ENCODE results near the gene TKTL1. TPM values are rescaled to one million over a fixed set of nuclear protein-coding genes. Genes with fewer than 3 reads are reported as not detected.

Gene TKTL1
- total RNA-seq, 2 experiments from 2014 or later = 1.7 to 2.3 TPM

- Histone ChIP-seq H3K4me3 (ENCODE audit: low read length) (peak overlapping the region; percentile 24), H3K36me3 (ENCODE audit: insufficient read depth, low read length) (no peaks in the 10 kb centered on the region), H3K27ac (ENCODE audit: low read depth in 1 of 2, low read length in 2 of 2) (no peak overlapping the region), H3K9me3 (ENCODE audit: control insufficient read depth in 1 of 2, insufficient read depth in 1 of 2, low read length in 2 of 2) (no peaks in the 10 kb centered on the region), H3K27me3 (ENCODE audit: control insufficient read depth in 1 of 2, insufficient read depth in 2 of 2, low read length in 2 of 2) (no peaks in the 10 kb centered on the region), H3K4me1 (ENCODE audit: insufficient read depth, low read length) (peaks cover 56% of the 10 kb centered on the region)
- peak in 4 of 14 experiments; percentile 25 to 65 (median 58) for DNase-seq
- intact Hi-C loops (cut with DNase I, micrococcal nuclease) = loop anchor here (2.0 to 10.0 kb wide), 4 partner anchors 46 to 359 kb away; partner anchors contain the start of genes IRAK1 (in 1 of the 2) and MECP2 (in 1 of the 2)
- H3K27ac Mint-ChIP-seq = peak overlapping the region; percentile 71
- peaks cover 14% of the 10 kb centered on the region for H3K36me3 Mint-ChIP-seq (ENCODE audit: low read depth)
- TF ChIP-seq, protein P1, sequence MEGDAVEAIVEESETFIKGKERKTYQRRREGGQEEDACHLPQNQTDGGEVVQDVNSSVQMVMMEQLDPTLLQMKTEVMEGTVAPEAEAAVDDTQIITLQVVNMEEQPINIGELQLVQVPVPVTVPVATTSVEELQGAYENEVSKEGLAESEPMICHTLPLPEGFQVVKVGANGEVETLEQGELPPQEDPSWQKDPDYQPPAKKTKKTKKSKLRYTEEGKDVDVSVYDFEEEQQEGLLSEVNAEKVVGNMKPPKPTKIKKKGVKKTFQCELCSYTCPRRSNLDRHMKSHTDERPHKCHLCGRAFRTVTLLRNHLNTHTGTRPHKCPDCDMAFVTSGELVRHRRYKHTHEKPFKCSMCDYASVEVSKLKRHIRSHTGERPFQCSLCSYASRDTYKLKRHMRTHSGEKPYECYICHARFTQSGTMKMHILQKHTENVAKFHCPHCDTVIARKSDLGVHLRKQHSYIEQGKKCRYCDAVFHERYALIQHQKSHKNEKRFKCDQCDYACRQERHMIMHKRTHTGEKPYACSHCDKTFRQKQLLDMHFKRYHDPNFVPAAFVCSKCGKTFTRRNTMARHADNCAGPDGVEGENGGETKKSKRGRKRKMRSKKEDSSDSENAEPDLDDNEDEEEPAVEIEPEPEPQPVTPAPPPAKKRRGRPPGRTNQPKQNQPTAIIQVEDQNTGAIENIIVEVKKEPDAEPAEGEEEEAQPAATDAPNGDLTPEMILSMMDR (IDR thresholded peaks at IDR 0.05) = peak; percentile 45
- ChIA-PET POLR2A (interaction anchor here (0.6 to 2.1 kb wide), 6 partner anchors 8 to 143 kb away, joined by 3 to 8 read pairs (median 4); partner anchors contain the start of genes RPL10 and SLC10A3), CTCF (interaction anchor here (0.7 to 2.1 kb wide), 4 partner anchors 26 to 161 kb away, joined by 3 to 7 read pairs (median 3); partner anchors contain the start of genes ATP6AP1 and SLC10A3)
- no peak for ATAC-seq (ENCODE audit: poor library complexity)
- H3K4me1 Mint-ChIP-seq (ENCODE audit: low read depth) = peaks cover 13% of the 10 kb centered on the region
- peak overlapping the region; percentile 83 for H3K4me3 Mint-ChIP-seq
- H3K9me3 Mint-ChIP-seq = no peaks in the 10 kb centered on the region
- no peaks in the 10 kb centered on the region for H3K27me3 Mint-ChIP-seq
Measured at GRCh38 chrX:154373340-154374306, 78.0 kb downstream of the TKTL1 start.

DNA sequence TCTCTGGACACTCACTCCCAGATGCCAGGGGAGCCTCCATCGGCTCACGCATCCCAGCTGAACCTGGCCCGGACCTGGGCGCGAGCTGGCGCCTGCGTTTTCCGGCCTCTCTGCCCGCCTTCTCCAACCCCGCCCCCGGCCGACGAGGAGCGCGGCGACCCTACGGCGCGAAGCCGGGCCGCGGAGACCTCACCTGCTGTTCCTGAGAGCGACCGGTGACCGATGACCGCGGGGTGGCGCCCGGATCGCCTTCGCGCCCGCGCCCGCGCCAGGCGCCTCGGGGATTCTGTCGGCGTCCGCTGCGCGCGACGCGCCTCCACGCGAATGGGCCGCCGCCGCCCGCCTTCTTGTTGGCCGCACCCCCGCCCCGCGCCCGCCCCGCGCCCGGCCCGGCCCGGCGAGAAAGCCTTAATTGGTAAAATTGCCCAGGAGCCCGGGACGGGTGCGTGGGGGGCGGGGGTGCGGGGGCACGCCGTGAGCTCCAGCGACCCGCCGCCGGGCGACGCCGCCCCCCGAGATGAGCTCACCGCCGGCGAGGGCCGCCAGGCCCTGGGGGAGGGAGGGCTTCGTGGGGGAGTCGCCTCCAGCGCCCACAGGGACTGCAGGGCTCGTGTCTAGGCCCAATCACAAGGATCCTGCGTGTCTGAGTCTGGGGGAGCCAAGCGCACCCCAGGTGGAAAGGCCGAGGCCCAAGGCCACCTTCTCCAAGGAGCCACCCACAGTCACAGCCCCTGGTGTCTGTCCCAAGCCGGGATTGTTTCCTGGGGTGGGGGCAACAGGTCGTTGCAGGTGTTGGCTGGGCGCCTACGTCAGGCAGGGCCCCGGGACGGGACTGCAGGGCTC lies 78.9 kb downstream of the TKTL1 start, which contains the start of gene FLNA:
FLNA (minus strand) TSS at position 322 of the 843 bp plus-strand sequence. CDS start 3,389 bp downstream, outside the sequence.
- Histone ChIP-seq H3K4me3 (ENCODE audit: low read length) (peak within 1 kb of the TSS; percentile 24), H3K36me3 (ENCODE audit: insufficient read depth, low read length) (no peaks in the 10 kb centered on the region), H3K9me3 (ENCODE audit: control insufficient read depth in 1 of 2, insufficient read depth in 1 of 2, low read length in 2 of 2) (no peaks in the 10 kb centered on the region), H3K27me3 (ENCODE audit: control insufficient read depth in 1 of 2, insufficient read depth in 2 of 2, low read length in 2 of 2) (no peaks in the 10 kb centered on the region), H3K4me1 (ENCODE audit: insufficient read depth, low read length) (peaks cover 56% of the 10 kb centered on the region), H3K27ac (ENCODE audit: low read depth in 1 of 2, low read length in 2 of 2) (no peak within 1 kb of the TSS)
- Mint-ChIP-seq H3K4me3 (peak within 1 kb of the TSS; percentile 83), H3K27me3 (no peaks in the 10 kb centered on the region), H3K4me1 (ENCODE audit: low read depth) (peaks cover 13% of the 10 kb centered on the region), H3K36me3 (ENCODE audit: low read depth) (peaks cover 12% of the 10 kb centered on the region), H3K9me3 (no peaks in the 10 kb centered on the region), H3K27ac (peak within 1 kb of the TSS; percentile 71)
- intact Hi-C loops (cut with DNase I, micrococcal nuclease) = loop anchor here (5.0 to 10.0 kb wide), 3 partner anchors 47 to 360 kb away; partner anchors contain the start of genes IRAK1 (in 1 of the 2) and MECP2 (in 1 of the 2)
- ChIA-PET POLR2A (interaction anchor here (1.1 to 2.1 kb wide), 4 partner anchors 23 to 142 kb away, joined by 3 to 8 read pairs (median 4); partner anchors contain the start of gene RPL10), CTCF (interaction anchor here (2.1 kb wide), 1 partner anchor 54 kb away, joined by 7 read pairs; the partner anchor contains the start of gene ATP6AP1)
- DNase-seq = peak in 4 of 14 experiments; percentile 32 to 65 (median 52)
- TF ChIP-seq, protein P1 (IDR thresholded peaks at IDR 0.05) = no peak
- ATAC-seq (ENCODE audit: poor library complexity) = no peak

- peaks cover 12% of the 10 kb centered on the region for H3K36me3 Mint-ChIP-seq (ENCODE audit: low read depth)
- CTCF ChIA-PET = no interaction called here
Measured at GRCh38 chrX:154375156-154375504, 79.5 kb downstream of the TKTL1 start.

More at GRCh38 chrX:154375156-154375504, 79.5 kb downstream of the TKTL1 start:
- Mint-ChIP-seq H3K27ac (no peak overlapping the region), H3K4me3 (no peak overlapping the region), H3K4me1 (ENCODE audit: low read depth) (peaks cover 13% of the 10 kb centered on the region), H3K27me3 (no peaks in the 10 kb centered on the region), H3K9me3 (no peaks in the 10 kb centered on the region)
- Histone ChIP-seq H3K27ac (ENCODE audit: low read depth in 1 of 2, low read length in 2 of 2) (no peak overlapping the region), H3K4me3 (ENCODE audit: low read length) (no peak overlapping the region), H3K27me3 (ENCODE audit: control insufficient read depth in 1 of 2, insufficient read depth in 2 of 2, low read length in 2 of 2) (no peaks in the 10 kb centered on the region), H3K9me3 (ENCODE audit: control insufficient read depth in 1 of 2, insufficient read depth in 1 of 2, low read length in 2 of 2) (no peaks in the 10 kb centered on the region), H3K4me1 (ENCODE audit: insufficient read depth, low read length) (peaks cover 62% of the 10 kb centered on the region), H3K36me3 (ENCODE audit: insufficient read depth, low read length) (peaks cover 2% of the 10 kb centered on the region)
- intact Hi-C loops (cut with DNase I, micrococcal nuclease) = loop anchor here in 1 of 2 experiments (10.0 kb wide), 1 partner anchor 360 kb away; the partner anchor contains the start of gene IRAK1
- ATAC-seq (ENCODE audit: poor library complexity) = no peak
- no peak for DNase-seq
- TF ChIP-seq, protein P1 (IDR thresholded peaks at IDR 0.05) = no peak
- POLR2A ChIA-PET = interaction anchor here (1.2 kb wide), 1 partner anchor 45 kb away, joined by 3 read pairs; no protein-coding TSS in a partner anchor
